HepG2 (cell line): ENCODE data around the gene DFFA. TPM values are rescaled to one million over a fixed set of nuclear protein-coding genes. Genes with fewer than 3 reads are reported as not detected.
A peak's percentile ranks its signal among the peaks of the same experiment; 100 is the strongest.

ENCODE experiments used
- AKAP8 ChIP-seq: sonication (generic); formaldehyde crosslinking; IDR thresholded peaks from 2 replicates; pipeline ENCODE4 v1.5.1; 2020; ENCODE audit warnings: mild to moderate bottlenecking, missing genetic modification reagents
- KAT8 ChIP-seq: IDR thresholded peaks from 2 replicates; pipeline ENCODE4 v1.6.1; 2016; ENCODE audit warnings: missing genetic modification reagents, missing compliant biosample characterization
- NFIC ChIP-seq: IDR thresholded peaks from 2 replicates; pipeline ENCODE4 v1.6.1; 2012; ENCODE audit warnings: mild to moderate bottlenecking, low read length, inconsistent platforms
- NFYB ChIP-seq: sonication (generic); formaldehyde crosslinking; IDR thresholded peaks from 2 replicates; pipeline ENCODE4 v1.4.0; 2020; ENCODE audit warnings: missing genetic modification reagents
- NR2F6 ChIP-seq, 2 experiments: IDR thresholded peaks; 2 replicates each; pipeline ENCODE4 v1.6.1; 2016; ENCODE audit warnings: antibody characterized with exemption in 1 of 2, mild to moderate bottlenecking in 1 of 2
- RELA ChIP-seq: sonication (generic); formaldehyde crosslinking; IDR thresholded peaks from 2 replicates; pipeline ENCODE4 v1.4.0; 2020; ENCODE audit warnings: missing genetic modification reagents
- SALL2 ChIP-seq: sonication (generic); formaldehyde crosslinking; IDR thresholded peaks from 2 replicates; pipeline ENCODE4 v1.8.1; 2023; ENCODE audit warnings: mild to moderate bottlenecking, missing genetic modification reagents, inconsistent platforms
- SMARCC2 ChIP-seq: fragments of 450-650 bp; IDR thresholded peaks from 2 replicates; pipeline ENCODE4 v1.6.1; 2017; ENCODE audit warnings: antibody characterized with exemption, mild to moderate bottlenecking
- SMYD3 ChIP-seq: sonication (generic); formaldehyde crosslinking; IDR thresholded peaks from 2 replicates; pipeline ENCODE4 v1.8.1; 2023; ENCODE audit warnings: mild to moderate bottlenecking, missing genetic modification reagents
- TBP ChIP-seq: sonication (generic); formaldehyde crosslinking; IDR thresholded peaks from 2 replicates; pipeline ENCODE4 v1.5.0; 2020; ENCODE audit warnings: missing genetic modification reagents
- ZEB1 ChIP-seq: IDR thresholded peaks from 2 replicates; pipeline ENCODE4 v1.6.1; 2012; ENCODE audit warnings: mild to moderate bottlenecking, low read depth, inconsistent platforms; ENCODE audit not compliant: insufficient replicate concordance
- ZFP91 ChIP-seq: sonication (generic); formaldehyde crosslinking; IDR thresholded peaks from 2 replicates; pipeline ENCODE4 v1.9.0; 2022; ENCODE audit warnings: missing genetic modification reagents, mild to moderate bottlenecking, borderline replicate concordance
- ZNF501 ChIP-seq: sonication (generic); formaldehyde crosslinking; IDR thresholded peaks from 2 replicates; pipeline ENCODE4 v1.5.1; 2020; ENCODE audit warnings: mild to moderate bottlenecking, moderate library complexity, missing genetic modification reagents
- ZNF788 ChIP-seq: sonication (generic); formaldehyde crosslinking; IDR thresholded peaks from 2 replicates; pipeline ENCODE4 v1.5.0; 2020; ENCODE audit warnings: mild to moderate bottlenecking, missing genetic modification reagents, borderline replicate concordance
- ZNF83 ChIP-seq: sonication (generic); formaldehyde crosslinking; IDR thresholded peaks from 2 replicates; pipeline ENCODE4 v1.4.0; 2020; ENCODE audit warnings: missing genetic modification reagents, mild to moderate bottlenecking, borderline replicate concordance
- polyA plus RNA-seq, 8 experiments: library from polyadenylated mRNA; depleted of rRNA in 3 of 8; stranded (reverse) in 7 of 8; unstranded in 1 of 8; fragments of >200 nt; fragmentation: Illumina TruSeq in 4 of 8; extraction: Trizol in 4 of 8; gene quantifications; 2 replicates each; pipeline versions ENCODE4 v1.2.1 to v1.2.3, GENCODE V29; 2011 to 2016; ENCODE audit warnings: low read depth in 4 of 8, missing spikeins in 1 of 8, mixed read lengths in 1 of 8; ENCODE audit not compliant: insufficient read depth in 1 of 8
- total RNA-seq, 5 experiments: library from RNA; depleted of rRNA; stranded (reverse); fragments of >200 nt; fragmentation: Illumina TruSeq; extraction: Trizol; gene quantifications; 2 replicates each; pipeline ENCODE4 v1.2.3, GENCODE V29; 2016; ENCODE audit warnings: low read depth in 1 of 5
- TF ChIP-seq, protein P1 (sequence below): sonication (generic); formaldehyde crosslinking; IDR thresholded peaks from 2 replicates; pipeline ENCODE4 v1.4.0; 2020; ENCODE audit warnings: mild to moderate bottlenecking, missing genetic modification reagents
- TF ChIP-seq, protein P2 (sequence below): IDR thresholded peaks from 2 replicates; pipeline ENCODE4 v1.6.1; 2016; ENCODE audit warnings: low read depth
- TF ChIP-seq, protein P3 (sequence below): sonication (generic); formaldehyde crosslinking; IDR thresholded peaks from 2 replicates; pipeline ENCODE4 v1.5.0; 2020; ENCODE audit warnings: missing genetic modification reagents

DFFA gene
- total and polyA plus RNA-seq, 2 of the 13 experiments (the other 11 are each of a cell fraction or from before 2014, with no cell fraction given), result 16.5 to 33.9 TPM

DNA sequence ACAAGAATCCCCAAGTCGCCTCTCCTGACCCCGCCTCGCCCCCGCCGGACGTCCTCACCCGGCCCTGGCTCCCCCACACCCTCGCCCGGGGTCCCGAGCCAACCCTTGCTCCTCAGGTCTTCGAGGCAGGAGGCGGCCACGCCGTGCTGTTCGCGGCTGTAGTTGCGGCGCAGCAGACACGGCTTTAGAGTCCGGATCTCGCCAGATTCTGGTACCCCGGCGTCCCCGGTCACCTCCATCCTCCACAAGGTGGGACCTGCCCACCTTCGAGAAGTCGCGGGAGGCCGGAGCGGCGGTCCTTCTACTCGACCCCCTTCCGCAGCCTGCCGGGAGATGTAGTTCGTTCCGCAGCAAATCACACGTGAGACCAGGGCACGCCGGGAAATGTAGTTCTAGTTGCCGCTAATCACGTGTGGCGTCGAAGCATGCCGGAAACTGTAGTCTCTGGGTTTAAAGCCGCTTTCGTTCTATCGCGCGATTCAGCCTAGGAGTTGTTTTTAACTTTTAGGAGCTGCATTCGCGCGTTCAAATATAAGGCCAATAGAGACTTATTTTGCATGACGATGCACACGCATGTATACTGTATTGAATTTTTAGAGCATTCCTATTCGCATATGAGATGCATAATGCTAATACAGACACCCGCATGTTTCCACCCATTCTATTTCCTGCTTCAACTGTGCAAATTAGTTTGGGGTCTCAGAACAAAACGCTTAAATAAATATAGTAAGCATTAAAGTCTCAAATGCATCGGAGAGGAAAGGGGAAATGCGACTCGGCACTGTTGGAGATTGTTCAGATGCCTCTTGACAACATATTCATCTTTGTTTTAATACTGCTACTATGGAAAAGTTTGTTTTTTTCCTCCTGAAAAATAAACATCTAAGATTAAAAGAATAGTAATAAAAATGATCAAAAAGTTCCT is at the start of gene DFFA (continued):
- TF ChIP-seq, protein P1, sequence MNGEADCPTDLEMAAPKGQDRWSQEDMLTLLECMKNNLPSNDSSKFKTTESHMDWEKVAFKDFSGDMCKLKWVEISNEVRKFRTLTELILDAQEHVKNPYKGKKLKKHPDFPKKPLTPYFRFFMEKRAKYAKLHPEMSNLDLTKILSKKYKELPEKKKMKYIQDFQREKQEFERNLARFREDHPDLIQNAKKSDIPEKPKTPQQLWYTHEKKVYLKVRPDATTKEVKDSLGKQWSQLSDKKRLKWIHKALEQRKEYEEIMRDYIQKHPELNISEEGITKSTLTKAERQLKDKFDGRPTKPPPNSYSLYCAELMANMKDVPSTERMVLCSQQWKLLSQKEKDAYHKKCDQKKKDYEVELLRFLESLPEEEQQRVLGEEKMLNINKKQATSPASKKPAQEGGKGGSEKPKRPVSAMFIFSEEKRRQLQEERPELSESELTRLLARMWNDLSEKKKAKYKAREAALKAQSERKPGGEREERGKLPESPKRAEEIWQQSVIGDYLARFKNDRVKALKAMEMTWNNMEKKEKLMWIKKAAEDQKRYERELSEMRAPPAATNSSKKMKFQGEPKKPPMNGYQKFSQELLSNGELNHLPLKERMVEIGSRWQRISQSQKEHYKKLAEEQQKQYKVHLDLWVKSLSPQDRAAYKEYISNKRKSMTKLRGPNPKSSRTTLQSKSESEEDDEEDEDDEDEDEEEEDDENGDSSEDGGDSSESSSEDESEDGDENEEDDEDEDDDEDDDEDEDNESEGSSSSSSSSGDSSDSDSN (CRISPR knock-in tag), result peak; percentile 86
- TF ChIP-seq NFYB (CRISPR knock-in tag) (peak; percentile 91), SALL2 (0 out of 2 replicates have a peak, but pooled peaks have one; percentile 64), ZEB1 (peak; percentile 28), TBP (peak; percentile 88; the same call in 1 of the 2 replicates), SMARCC2 (0 out of 2 replicates have a peak, but pooled peaks have one; percentile 19), AKAP8 (CRISPR knock-in tag) (0 out of 2 replicates have a peak, but pooled peaks have one; percentile 52), ZFP91 (peak; percentile 89), ZNF501 (CRISPR knock-in tag) (peak; percentile 95), NR2F6 (IDR thresholded peaks at IDR 0.05) (no peak; the same call in 1 of the 2 replicates), NR2F6 (CRISPR knock-in tag; IDR thresholded peaks at IDR 0.05) (peak; percentile 48), KAT8 (CRISPR knock-in tag) (peak; percentile 92), RELA (peak; percentile 59; the same call in 1 of the 2 replicates), ZNF788 (peak; percentile 82; the same call in 1 of the 2 replicates), ZNF83 (CRISPR knock-in tag) (peak; percentile 76; the same call in 1 of the 2 replicates), SMYD3 (CRISPR knock-in tag) (no peak), NFIC (0 out of 2 replicates have a peak, but pooled peaks have one; percentile 19)
- TF ChIP-seq, protein P2, sequence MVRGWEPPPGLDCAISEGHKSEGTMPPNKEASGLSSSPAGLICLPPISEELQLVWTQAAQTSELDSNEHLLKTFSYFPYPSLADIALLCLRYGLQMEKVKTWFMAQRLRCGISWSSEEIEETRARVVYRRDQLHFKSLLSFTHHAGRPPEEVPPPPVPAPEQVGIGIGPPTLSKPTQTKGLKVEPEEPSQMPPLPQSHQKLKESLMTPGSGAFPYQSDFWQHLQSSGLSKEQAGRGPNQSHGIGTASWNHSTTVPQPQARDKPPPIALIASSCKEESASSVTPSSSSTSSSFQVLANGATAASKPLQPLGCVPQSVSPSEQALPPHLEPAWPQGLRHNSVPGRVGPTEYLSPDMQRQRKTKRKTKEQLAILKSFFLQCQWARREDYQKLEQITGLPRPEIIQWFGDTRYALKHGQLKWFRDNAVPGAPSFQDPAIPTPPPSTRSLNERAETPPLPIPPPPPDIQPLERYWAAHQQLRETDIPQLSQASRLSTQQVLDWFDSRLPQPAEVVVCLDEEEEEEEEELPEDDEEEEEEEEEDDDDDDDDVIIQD (CRISPR knock-in tag), result no peak
- TF ChIP-seq, protein P3, sequence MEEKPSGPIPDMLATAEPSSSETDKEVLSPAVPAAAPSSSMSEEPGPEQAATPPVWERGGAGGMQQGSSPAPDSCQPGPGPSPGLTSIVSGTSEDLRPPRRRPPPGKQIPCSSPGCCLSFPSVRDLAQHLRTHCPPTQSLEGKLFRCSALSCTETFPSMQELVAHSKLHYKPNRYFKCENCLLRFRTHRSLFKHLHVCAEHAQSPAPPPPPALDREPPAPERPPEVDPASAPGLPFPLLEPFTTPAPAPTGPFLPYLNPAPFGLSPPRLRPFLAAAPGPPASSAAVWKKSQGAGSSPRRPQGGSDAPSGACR, result peak; percentile 82; the same call in 1 of the 2 replicates
